ENCODE measurements around the gene GET4. TPM values are rescaled to one million over a fixed set of nuclear protein-coding genes. Genes with fewer than 3 reads are reported as not detected.
"Not testable (repeated sequence)": the region's sequence is repeated elsewhere in the genome, so short reads cannot be mapped to it uniquely, and the experiment has no call there.

GET4 gene
- total RNA-seq, 4 donors from 2014 or later: 24.6 to 40.8 (median 30.0) TPM

- H3K9me3 ChIP-seq: no peaks in the 10 kb centered on the region
- ATAC-seq (no peak), DNase-seq (no peak)
- no peak overlapping the region for H3K27ac ChIP-seq
- no peak for TF ChIP-seq POLR2A (IDR thresholded peaks at IDR 0.05)
- TF ChIP-seq CTCF (IDR thresholded peaks at IDR 0.05 in 4 of 5, conservative IDR thresholded peaks at IDR 0.05 in 1 of 5): no peak
- intact Hi-C loops (cut with DNase I; ENCODE audit: low total_unique reads) (no loop called here), in situ Hi-C loops (cut with MboI; ENCODE audit: low sequenced_read_pairs in 4 of 4) (no loop called here)
- no peaks in the 10 kb centered on the region for H3K27me3 ChIP-seq
- H3K4me1 ChIP-seq: peaks cover 2 to 9% of the 10 kb centered on the region in 2 donors
- peaks cover 0 to 62% of the 10 kb centered on the region in 2 donors for H3K36me3 ChIP-seq
- no peak overlapping the region for H3K4me3 ChIP-seq
Observed at GRCh38 chr7:843230-843629, 33.1 kb upstream of the GET4 start.

GRCh38 chr7:844043-844442 is 32.3 kb upstream of the GET4 start:
- no peaks in the 10 kb centered on the region for H3K9me3 ChIP-seq
- DNase-seq (no peak), ATAC-seq (no peak)
- peaks cover 0 to 58% of the 10 kb centered on the region in 2 donors for H3K36me3 ChIP-seq
- intact Hi-C loops (cut with DNase I; ENCODE audit: low total_unique reads) (no loop called here), in situ Hi-C loops (cut with MboI; ENCODE audit: low sequenced_read_pairs in 4 of 4) (no loop called here)
- H3K4me1 ChIP-seq: peaks cover 0 to under 1% of the 10 kb centered on the region in 2 donors
- H3K4me3 ChIP-seq: no peak overlapping the region
- H3K27me3 ChIP-seq: no peaks in the 10 kb centered on the region
- no peak for TF ChIP-seq CTCF (IDR thresholded peaks at IDR 0.05 in 4 of 5, conservative IDR thresholded peaks at IDR 0.05 in 1 of 5)
- no peak for TF ChIP-seq POLR2A (IDR thresholded peaks at IDR 0.05)
- H3K27ac ChIP-seq: no peak overlapping the region

GRCh38 chr7:844514-844913 is 31.8 kb upstream of the GET4 start:
- Histone ChIP-seq H3K27ac (no peak overlapping the region), H3K9me3 (no peaks in the 10 kb centered on the region), H3K4me1 (no peaks in the 10 kb centered on the region), H3K36me3 (peaks cover 0 to 59% of the 10 kb centered on the region in 2 donors), H3K4me3 (no peak overlapping the region), H3K27me3 (no peaks in the 10 kb centered on the region)
- TF ChIP-seq POLR2A (IDR thresholded peaks at IDR 0.05) (no peak), CTCF (IDR thresholded peaks at IDR 0.05 in 4 of 5, conservative IDR thresholded peaks at IDR 0.05 in 1 of 5) (no peak)
- intact Hi-C loops (cut with DNase I; ENCODE audit: low total_unique reads): no loop called here
- DNase-seq (no peak), ATAC-seq (no peak)
- in situ Hi-C loops (cut with MboI; ENCODE audit: low sequenced_read_pairs in 4 of 4): no loop called here

GRCh38 chr7:845091-845490 is 31.3 kb upstream of the GET4 start:
- Histone ChIP-seq H3K27me3 (no peaks in the 10 kb centered on the region), H3K4me1 (no peaks in the 10 kb centered on the region), H3K9me3 (no peaks in the 10 kb centered on the region), H3K4me3 (no peak overlapping the region), H3K36me3 (peaks cover 0 to 60% of the 10 kb centered on the region in 2 donors), H3K27ac (no peak overlapping the region)
- DNase-seq (no peak), ATAC-seq (no peak)
- TF ChIP-seq CTCF (IDR thresholded peaks at IDR 0.05 in 4 of 5, conservative IDR thresholded peaks at IDR 0.05 in 1 of 5): no peak
- no peak for TF ChIP-seq POLR2A (IDR thresholded peaks at IDR 0.05)
- in situ Hi-C loops (cut with MboI; ENCODE audit: low sequenced_read_pairs in 4 of 4): no loop called here
- intact Hi-C loops (cut with DNase I; ENCODE audit: low total_unique reads): no loop called here

GRCh38 chr7:845731-846130 is 30.6 kb upstream of the GET4 start:
- H3K36me3 ChIP-seq: peaks cover 0 to 60% of the 10 kb centered on the region in 2 donors
- intact Hi-C loops (cut with DNase I; ENCODE audit: low total_unique reads): no loop called here
- no peak overlapping the region for H3K4me3 ChIP-seq
- H3K27me3 ChIP-seq: no peaks in the 10 kb centered on the region
- H3K27ac ChIP-seq: no peak overlapping the region
- in situ Hi-C loops (cut with MboI; ENCODE audit: low sequenced_read_pairs in 4 of 4): no loop called here
- no peak for TF ChIP-seq POLR2A (IDR thresholded peaks at IDR 0.05)
- peaks cover 0 to under 1% of the 10 kb centered on the region in 2 donors for H3K4me1 ChIP-seq
- ATAC-seq: no peak
- H3K9me3 ChIP-seq: no peaks in the 10 kb centered on the region
- no peak for DNase-seq

GRCh38 chr7:846958-847650 is 29.2 kb upstream of the GET4 start:
- H3K4me3 ChIP-seq; H3K27me3 ChIP-seq; in situ Hi-C loops (cut with MboI; ENCODE audit: low sequenced_read_pairs in 4 of 4); ATAC-seq; DNase-seq; H3K27ac ChIP-seq; intact Hi-C loops (cut with DNase I; ENCODE audit: low total_unique reads); H3K9me3 ChIP-seq: not testable (repeated sequence)
- Histone ChIP-seq H3K36me3 (peaks cover 0 to 56% of the 10 kb centered on the region in 2 donors), H3K4me1 (peaks cover 9 to 10% of the 10 kb centered on the region in 2 donors)

- Histone ChIP-seq H3K4me1 (peaks cover 9 to 10% of the 10 kb centered on the region in 2 donors), H3K36me3 (peaks cover 0 to 55% of the 10 kb centered on the region in 2 donors)
- ATAC-seq; H3K9me3 ChIP-seq; in situ Hi-C loops (cut with MboI; ENCODE audit: low sequenced_read_pairs in 4 of 4); intact Hi-C loops (cut with DNase I; ENCODE audit: low total_unique reads); DNase-seq; H3K27me3 ChIP-seq; H3K4me3 ChIP-seq; H3K27ac ChIP-seq: not testable (repeated sequence)
Observed at GRCh38 chr7:847728-848127, 28.6 kb upstream of the GET4 start.
